Nephron (organoid): ENCODE measurements around the gene VAV1.

Source experiments
- H3K27ac Mint-ChIP-seq, 3 experiments: 2 replicates each; pipeline ENCODE4 v1.8.0; 2020; ENCODE audit warnings: mixed read lengths in 3 of 3, mild to moderate bottlenecking in 2 of 3, moderate library complexity in 1 of 3
- H3K27me3 Mint-ChIP-seq: 2 replicates; pipeline ENCODE4 v1.8.0; 2021; ENCODE audit warnings: low read depth, mild to moderate bottlenecking, moderate library complexity, mixed read lengths
- H3K36me3 Mint-ChIP-seq: 2 replicates; pipeline ENCODE4 v1.8.0; 2020; ENCODE audit warnings: low read depth, mixed read lengths
- H3K4me1 Mint-ChIP-seq: 2 replicates; pipeline ENCODE4 v1.8.0; 2020; ENCODE audit warnings: mixed read lengths
- H3K4me3 Mint-ChIP-seq, 3 experiments: 2 replicates each; pipeline ENCODE4 v1.8.0; 2020; ENCODE audit warnings: mild to moderate bottlenecking in 3 of 3, mixed read lengths in 3 of 3, moderate library complexity in 2 of 3
- H3K9me3 Mint-ChIP-seq: 2 replicates; pipeline ENCODE4 v1.8.0; 2020; ENCODE audit warnings: mixed read lengths
- CTCF ChIP-seq, 3 experiments: fragments of 200-600 bp; sonication (generic); IDR thresholded peaks; one replicate each; pipeline ENCODE4 v1.5.0; 2021; ENCODE audit warnings: antibody characterized with exemption in 3 of 3; ENCODE audit not compliant: unreplicated experiment in 3 of 3

Gene VAV1

DNA sequence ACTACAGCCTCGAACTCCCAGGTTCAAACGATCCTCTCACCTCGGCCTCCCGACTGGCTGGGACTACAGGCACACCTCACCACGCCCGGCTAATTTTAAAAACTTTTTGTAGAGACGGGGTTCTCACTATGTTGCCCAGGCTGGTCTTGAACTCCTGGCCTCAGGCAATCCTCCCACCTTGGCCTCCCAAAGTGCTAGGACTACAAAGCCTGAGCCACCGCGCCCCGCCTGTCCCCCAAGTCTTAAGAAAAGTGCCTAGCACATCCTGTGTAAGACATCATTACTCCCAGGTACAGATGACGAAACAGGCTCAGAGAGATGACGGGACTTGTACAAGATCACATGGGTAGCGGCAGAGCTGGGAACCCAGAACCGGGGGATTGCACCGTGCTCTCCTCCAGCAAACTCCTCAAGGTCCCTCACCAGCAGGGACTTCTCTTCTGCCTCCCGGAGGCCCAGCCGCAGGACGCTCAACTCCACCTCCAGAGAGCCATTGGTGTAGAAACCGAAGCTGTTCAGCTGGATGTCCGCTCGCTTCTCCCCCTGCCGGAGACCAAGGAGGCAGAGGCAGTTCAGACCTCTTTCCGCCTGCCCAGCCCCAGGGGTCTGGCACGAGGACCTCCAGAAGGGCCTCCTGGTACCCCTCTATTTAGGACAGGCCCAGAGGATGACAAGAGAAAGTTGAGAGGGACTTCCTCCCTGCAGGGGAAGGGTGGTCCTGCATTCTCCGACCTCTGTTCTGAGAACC, 36.2 kb upstream of the VAV1 start:
- no peaks in the 10 kb centered on the region for H3K27me3 Mint-ChIP-seq
- no peaks in the 10 kb centered on the region for H3K9me3 Mint-ChIP-seq
- peaks cover 16% of the 10 kb centered on the region for H3K36me3 Mint-ChIP-seq
- H3K4me1 Mint-ChIP-seq, result peaks cover 35% of the 10 kb centered on the region
- H3K27ac Mint-ChIP-seq, result peak overlapping the region; percentile 90 to 99 (median 98)
- peak overlapping the region; percentile 98 to 99 (median 99) for H3K4me3 Mint-ChIP-seq
- peak; percentile 57 to 68 (median 58) for TF ChIP-seq CTCF (IDR thresholded peaks at IDR 0.05; ENCODE audit: unreplicated experiment in 3 of 3)

GRCh38 chr19:6736917-6737283, 35.6 kb upstream of the VAV1 start:
- H3K27me3 Mint-ChIP-seq, result no peaks in the 10 kb centered on the region
- peaks cover 37% of the 10 kb centered on the region for H3K4me1 Mint-ChIP-seq
- peaks cover 12% of the 10 kb centered on the region for H3K36me3 Mint-ChIP-seq
- peak overlapping the region; percentile 90 to 99 (median 98) for H3K27ac Mint-ChIP-seq
- peak in 1 of 3 experiments; percentile 38 for TF ChIP-seq CTCF (IDR thresholded peaks at IDR 0.05; ENCODE audit: unreplicated experiment in 3 of 3)
- H3K4me3 Mint-ChIP-seq, result peak overlapping the region; percentile 98 to 99 (median 99)
- no peaks in the 10 kb centered on the region for H3K9me3 Mint-ChIP-seq

- peak within 1 kb of the TSS; percentile 98 to 99 (median 99) for H3K4me3 Mint-ChIP-seq
- peak within 1 kb of the TSS; percentile 90 to 99 (median 98) for H3K27ac Mint-ChIP-seq
- peaks cover 12% of the 10 kb centered on the region for H3K36me3 Mint-ChIP-seq
- H3K9me3 Mint-ChIP-seq, result no peaks in the 10 kb centered on the region
- peaks cover 41% of the 10 kb centered on the region for H3K4me1 Mint-ChIP-seq
- no peaks in the 10 kb centered on the region for H3K27me3 Mint-ChIP-seq
- no peak for TF ChIP-seq CTCF (IDR thresholded peaks at IDR 0.05; ENCODE audit: unreplicated experiment in 3 of 3)
Measured at GRCh38 chr19:6737284-6737872, 35.1 kb upstream of the VAV1 start, which contains the start of gene GPR108. Gene GPR108, minus strand, starts transcription at chr19:6737580. Its CDS starts 4 bp downstream, at chr19:6737576.

DNA sequence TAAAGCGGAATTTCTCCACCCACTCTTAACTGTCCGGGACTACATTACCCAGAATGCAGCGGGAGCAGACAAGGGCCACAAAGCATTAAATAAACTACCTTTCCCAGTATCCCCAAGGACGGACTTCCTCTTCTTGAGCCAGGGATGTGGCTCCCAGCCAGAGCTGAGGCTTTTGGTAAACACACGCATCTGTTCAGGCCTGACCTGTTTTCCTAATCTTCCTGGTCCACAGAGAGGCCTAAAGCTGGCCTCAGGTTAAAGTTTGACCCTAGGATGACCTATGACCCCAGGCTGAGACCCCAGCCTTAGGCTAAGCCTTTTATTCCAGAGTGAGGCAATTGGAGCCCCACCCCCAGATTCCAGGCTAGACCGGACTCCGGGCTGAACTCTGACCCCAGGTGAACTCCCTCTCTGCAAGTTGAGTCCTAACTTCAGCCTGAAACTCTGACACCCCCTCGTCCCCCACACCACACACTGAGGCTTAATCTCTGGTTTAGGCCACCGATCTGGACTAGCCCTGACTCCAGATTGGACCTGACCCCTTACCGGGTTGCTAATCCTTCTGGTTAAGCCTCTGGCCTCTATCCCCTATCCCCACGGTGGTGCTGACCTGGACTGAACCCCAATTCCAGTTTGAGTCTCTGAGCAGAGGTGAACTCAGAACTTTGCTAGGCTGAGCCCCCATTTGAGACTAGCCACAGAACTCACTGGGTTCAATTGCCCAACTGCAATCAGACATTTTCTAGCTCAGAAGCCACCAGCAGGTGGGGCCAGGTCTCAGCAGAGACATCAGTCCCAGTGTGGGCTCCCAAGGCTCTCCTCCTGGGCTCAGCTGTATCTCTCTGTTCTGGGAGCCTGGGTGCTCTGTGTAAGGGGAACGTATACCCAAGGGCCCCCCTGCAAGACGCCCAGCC, 34.4 kb upstream of the VAV1 start:
- Mint-ChIP-seq H3K4me1 (peaks cover 48% of the 10 kb centered on the region), H3K9me3 (no peaks in the 10 kb centered on the region), H3K36me3 (peaks cover 12% of the 10 kb centered on the region), H3K4me3 (peak overlapping the region; percentile 93 to 99 (median 98)), H3K27me3 (no peaks in the 10 kb centered on the region), H3K27ac (peak overlapping the region; percentile 90 to 98 (median 96))
- TF ChIP-seq CTCF (IDR thresholded peaks at IDR 0.05; ENCODE audit: unreplicated experiment in 3 of 3), result peak; percentile 57 to 68 (median 62)

GRCh38 chr19:6738787-6739389, 33.6 kb upstream of the VAV1 start:
- peak in 1 of 3 experiments; percentile 13 for TF ChIP-seq CTCF (IDR thresholded peaks at IDR 0.05; ENCODE audit: unreplicated experiment in 3 of 3)
- H3K4me1 Mint-ChIP-seq, result peaks cover 56% of the 10 kb centered on the region
- peak overlapping the region; percentile 93 to 99 (median 98) for H3K4me3 Mint-ChIP-seq
- peak overlapping the region; percentile 90 to 98 (median 96) for H3K27ac Mint-ChIP-seq
- H3K9me3 Mint-ChIP-seq, result no peaks in the 10 kb centered on the region
- peaks cover 17% of the 10 kb centered on the region for H3K36me3 Mint-ChIP-seq
- H3K27me3 Mint-ChIP-seq, result no peaks in the 10 kb centered on the region
